ENCODE results near the gene BSG.
"Not testable (repeated sequence)": the region's sequence is repeated elsewhere in the genome, so short reads cannot be mapped to it uniquely, and the experiment has no call there.

The BSG gene

GRCh38 chr19:588741-589692, 16.6 kb downstream of the BSG start:
- peak in 1 of 2 experiments; percentile 40 for DNase-seq

- DNase-seq: no peak
These were observed 17.4 kb downstream of the BSG start, which contains the start of gene HCN2 for GRCh38 chr19:589693-590395. Gene HCN2, plus strand, starts transcription at chr19:589881. Its CDS starts 65 bp downstream, at chr19:589946.

GRCh38 chr19:590396-590745, 18.0 kb downstream of the BSG start:
- DNase-seq: no peak

- no peak for DNase-seq
These were observed 18.3 kb downstream of the BSG start for GRCh38 chr19:590750-591098.

GRCh38 chr19:591099-591958, 18.9 kb downstream of the BSG start:
- no peak for DNase-seq

- no peak for DNase-seq
These were observed 19.7 kb downstream of the BSG start for GRCh38 chr19:592101-592500.

GRCh38 chr19:593055-593454, 20.7 kb downstream of the BSG start:
- no peak for DNase-seq

- DNase-seq: no peak
These were observed 21.1 kb downstream of the BSG start for GRCh38 chr19:593505-593904.

- DNase-seq: no peak
These were observed 22.0 kb downstream of the BSG start for GRCh38 chr19:594265-594870.

GRCh38 chr19:595326-596262, 23.2 kb downstream of the BSG start:
- DNase-seq: no peak

- DNase-seq: no peak
These were observed 23.9 kb downstream of the BSG start for GRCh38 chr19:596263-596655.

GRCh38 chr19:597406-598315, 25.3 kb downstream of the BSG start:
- no peak for DNase-seq

- DNase-seq: no peak
These were observed 28.9 kb downstream of the BSG start for GRCh38 chr19:601310-601709.

GRCh38 chr19:601790-602189, 29.4 kb downstream of the BSG start:
- DNase-seq: no peak

GRCh38 chr19:602391-603301, 30.2 kb downstream of the BSG start:
- no peak for DNase-seq

GRCh38 chr19:603302-603639, 30.9 kb downstream of the BSG start:
- DNase-seq: not testable (repeated sequence)

GRCh38 chr19:603779-604178, 31.4 kb downstream of the BSG start:
- not testable (repeated sequence) for DNase-seq

GRCh38 chr19:604355-604754, 32.0 kb downstream of the BSG start:
- no peak for DNase-seq

Data from NCI-H187 (cell line).